Astrocyte (in vitro differentiated cells and primary cell): Measurements from ENCODE around the gene GPN2. TPM values are rescaled to one million over a fixed set of nuclear protein-coding genes. Genes with fewer than 3 reads are reported as not detected.

ENCODE experiments used
- DNase-seq: peaks from one replicate; pipeline ENCODE4 v3.0.0-alpha.2; 2010; ENCODE audit warnings: low read depth
- FAIRE-seq: peaks from 2 replicates; lab custom pipeline; 2011; peaks lifted over from hg19 to GRCh38; lab: Jason Lieb, UNC
- H2AFZ ChIP-seq: 2 replicates; pipeline ENCODE4 v1.6.0; 2012; ENCODE audit warnings: low read depth, low read length, inconsistent platforms
- H3K27ac ChIP-seq: 2 replicates; pipeline ENCODE4 v1.5.1; 2011; ENCODE audit warnings: low read depth, low read length, inconsistent platforms
- H3K27me3 ChIP-seq: 2 replicates; pipeline ENCODE4 v1.6.0; 2011; ENCODE audit warnings: low read length, inconsistent platforms; ENCODE audit not compliant: insufficient read depth
- H3K36me3 ChIP-seq: 2 replicates; pipeline ENCODE4 v1.5.1; 2011; ENCODE audit warnings: low read length, inconsistent platforms; ENCODE audit not compliant: insufficient read depth
- H3K4me1 ChIP-seq: 2 replicates; pipeline ENCODE4 v1.5.1; 2011; ENCODE audit warnings: low read length, inconsistent platforms; ENCODE audit not compliant: insufficient read depth
- H3K4me2 ChIP-seq: 2 replicates; pipeline ENCODE4 v1.6.0; 2012; ENCODE audit warnings: low read length, inconsistent platforms
- H3K4me3 ChIP-seq: 2 replicates; pipeline ENCODE4 v1.5.1; 2011; ENCODE audit warnings: low read depth, mild to moderate bottlenecking, low read length, inconsistent platforms; ENCODE audit not compliant: insufficient read depth
- H3K79me2 ChIP-seq: 2 replicates; pipeline ENCODE4 v1.6.0; 2012; ENCODE audit warnings: mild to moderate bottlenecking, low read length, inconsistent platforms; ENCODE audit not compliant: insufficient read depth
- H3K9ac ChIP-seq: 2 replicates; pipeline ENCODE4 v1.6.0; 2012; ENCODE audit warnings: mild to moderate bottlenecking, low read length, inconsistent platforms
- H3K9me3 ChIP-seq: 2 replicates; pipeline ENCODE4 v1.5.1; 2012; ENCODE audit warnings: low read depth, mild to moderate bottlenecking, low read length, inconsistent platforms; ENCODE audit not compliant: insufficient read depth
- H4K20me1 ChIP-seq: 2 replicates; pipeline ENCODE4 v1.6.0; 2012; ENCODE audit warnings: low read length, inconsistent platforms; ENCODE audit not compliant: insufficient read depth
- H3K27ac Mint-ChIP-seq: one replicate; pipeline ENCODE4 v1.8.0; 2021; ENCODE audit warnings: mild to moderate bottlenecking, mixed read lengths; ENCODE audit not compliant: unreplicated experiment
- H3K27me3 Mint-ChIP-seq: one replicate; pipeline ENCODE4 v1.8.0; 2021; ENCODE audit warnings: low read depth, mixed read lengths; ENCODE audit not compliant: unreplicated experiment
- H3K36me3 Mint-ChIP-seq: one replicate; pipeline ENCODE4 v1.8.0; 2021; ENCODE audit warnings: low read depth, mixed read lengths; ENCODE audit not compliant: unreplicated experiment
- H3K4me1 Mint-ChIP-seq: one replicate; pipeline ENCODE4 v1.8.0; 2021; ENCODE audit warnings: low read depth, mixed read lengths; ENCODE audit not compliant: unreplicated experiment
- H3K4me3 Mint-ChIP-seq: one replicate; pipeline ENCODE4 v1.8.0; 2021; ENCODE audit warnings: mild to moderate bottlenecking, moderate library complexity, mixed read lengths; ENCODE audit not compliant: unreplicated experiment
- H3K9me3 Mint-ChIP-seq: one replicate; pipeline ENCODE4 v1.8.0; 2021; ENCODE audit warnings: mild to moderate bottlenecking, mixed read lengths; ENCODE audit not compliant: unreplicated experiment
- CTCF ChIP-seq: IDR thresholded peaks from 2 replicates; pipeline ENCODE4 v1.5.1; 2011; ENCODE audit warnings: low read depth, mild to moderate bottlenecking, inconsistent platforms, low read length, moderate library complexity; ENCODE audit not compliant: insufficient read depth
- EZH2 ChIP-seq: IDR thresholded peaks from 2 replicates; pipeline ENCODE4 v1.6.1; 2012; ENCODE audit warnings: mild to moderate bottlenecking, low read length, inconsistent platforms; ENCODE audit not compliant: insufficient read depth
- total RNA-seq: library from RNA; stranded (reverse); gene quantifications from 2 replicates; pipeline ENCODE4 v1.2.1, GENCODE V29; 2021

The GPN2 gene
- total RNA-seq, 1 donor from 2014 or later: 24.5 TPM

GRCh38 chr1:26913389-26913753 is 23.3 kb upstream of the GPN2 start:
- Histone ChIP-seq H3K9ac (no peak overlapping the region), H3K27me3 (no peaks in the 10 kb centered on the region), H3K36me3 (no peaks in the 10 kb centered on the region), H3K9me3 (no peaks in the 10 kb centered on the region), H2AFZ (no peak overlapping the region), H3K27ac (no peak overlapping the region), H3K4me2 (no peak overlapping the region), H3K79me2 (no peaks in the 10 kb centered on the region), H4K20me1 (no peaks in the 10 kb centered on the region), H3K4me1 (no peaks in the 10 kb centered on the region), H3K4me3 (no peak overlapping the region)
- no peak for TF ChIP-seq EZH2
- TF ChIP-seq CTCF: no peak
- Mint-ChIP-seq H3K36me3 (no peaks in the 10 kb centered on the region), H3K27ac (no peak overlapping the region), H3K4me1 (peaks cover 2% of the 10 kb centered on the region), H3K9me3 (no peaks in the 10 kb centered on the region), H3K4me3 (no peak overlapping the region), H3K27me3 (peaks cover 20% of the 10 kb centered on the region)
- DNase-seq (no peak), FAIRE-seq (no peak)

- H3K4me1 ChIP-seq: no peaks in the 10 kb centered on the region
- H3K36me3 ChIP-seq: no peaks in the 10 kb centered on the region
- FAIRE-seq: no peak
- Mint-ChIP-seq H3K4me3 (no peak overlapping the region), H3K36me3 (peaks cover 2% of the 10 kb centered on the region), H3K4me1 (peaks cover 2% of the 10 kb centered on the region), H3K27me3 (peaks cover 20% of the 10 kb centered on the region), H3K27ac (no peak overlapping the region), H3K9me3 (no peaks in the 10 kb centered on the region)
- no peaks in the 10 kb centered on the region for H3K9me3 ChIP-seq
- H3K27me3 ChIP-seq: no peaks in the 10 kb centered on the region
- H2AFZ ChIP-seq: no peak overlapping the region
- no peak for DNase-seq
- H3K27ac ChIP-seq: no peak overlapping the region
- no peak overlapping the region for H3K9ac ChIP-seq
- no peak overlapping the region for H3K4me3 ChIP-seq
- no peaks in the 10 kb centered on the region for H4K20me1 ChIP-seq
- TF ChIP-seq EZH2 (no peak), CTCF (no peak)
- no peak overlapping the region for H3K4me2 ChIP-seq
- H3K79me2 ChIP-seq: no peaks in the 10 kb centered on the region
These were observed 22.0 kb upstream of the GPN2 start for GRCh38 chr1:26912147-26912490.

GRCh38 chr1:26911399-26912146 is 21.5 kb upstream of the GPN2 start:
- DNase-seq: no peak
- H3K27me3 Mint-ChIP-seq: peaks cover 20% of the 10 kb centered on the region
- Histone ChIP-seq H3K36me3 (no peaks in the 10 kb centered on the region), H3K9me3 (no peaks in the 10 kb centered on the region), H3K4me3 (no peak overlapping the region), H3K27me3 (no peaks in the 10 kb centered on the region), H3K4me2 (no peak overlapping the region), H3K27ac (no peak overlapping the region), H3K79me2 (no peaks in the 10 kb centered on the region), H2AFZ (no peak overlapping the region), H3K9ac (no peak overlapping the region), H3K4me1 (no peaks in the 10 kb centered on the region), H4K20me1 (no peaks in the 10 kb centered on the region)
- no peak overlapping the region for H3K27ac Mint-ChIP-seq
- peaks cover 2% of the 10 kb centered on the region for H3K4me1 Mint-ChIP-seq
- peaks cover 2% of the 10 kb centered on the region for H3K36me3 Mint-ChIP-seq
- FAIRE-seq: no peak
- TF ChIP-seq CTCF: no peak
- TF ChIP-seq EZH2: no peak
- H3K4me3 Mint-ChIP-seq: no peak overlapping the region
- H3K9me3 Mint-ChIP-seq: no peaks in the 10 kb centered on the region
